Astrocyte of the hippocampus (primary cell): ENCODE results near the gene GRXCR2.
"Not testable (repeated sequence)": the region's sequence is repeated elsewhere in the genome, so short reads cannot be mapped to it uniquely, and the experiment has no call there.

Experiments used
- DNase-seq: peaks from one replicate; pipeline ENCODE4 v3.0.0; 2011; ENCODE audit warnings: low read depth, low spot score

Gene GRXCR2

GRCh38 chr5:145887217-145887616, 14.4 kb upstream of the GRXCR2 start:
- no peak for DNase-seq

GRCh38 chr5:145874765-145875164, 2.0 kb upstream of the GRXCR2 start:
- no peak for DNase-seq

GRCh38 chr5:145872486-145872885, 328 bp downstream of the GRXCR2 start:
- DNase-seq, result no peak

GRCh38 chr5:145869753-145870152, 3.1 kb downstream of the GRXCR2 start:
- no peak for DNase-seq

- no peak for DNase-seq
These were observed 5.0 kb downstream of the GRXCR2 start for GRCh38 chr5:145867806-145868205.

GRCh38 chr5:145864432-145864831, 8.4 kb downstream of the GRXCR2 start:
- DNase-seq, result not testable (repeated sequence)

- DNase-seq, result no peak
These were observed 9.8 kb downstream of the GRXCR2 start for GRCh38 chr5:145863003-145863402.

- DNase-seq, result no peak
These were observed 12.9 kb downstream of the GRXCR2 start for GRCh38 chr5:145859897-145860296.

GRCh38 chr5:145859453-145859852, 13.4 kb downstream of the GRXCR2 start:
- no peak for DNase-seq

- DNase-seq, result no peak
These were observed 13.9 kb downstream of the GRXCR2 start for GRCh38 chr5:145858959-145859358.

- peak; percentile 72 for DNase-seq
These were observed 16.5 kb downstream of the GRXCR2 start for GRCh38 chr5:145856285-145856818.

- no peak for DNase-seq
These were observed 17.0 kb downstream of the GRXCR2 start for GRCh38 chr5:145855763-145856267.

- DNase-seq, result peak; percentile 71
These were observed 18.1 kb downstream of the GRXCR2 start for GRCh38 chr5:145854651-145855258.

- no peak for DNase-seq
These were observed 18.9 kb downstream of the GRXCR2 start for GRCh38 chr5:145853781-145854376.

- no peak for DNase-seq
These were observed 19.8 kb downstream of the GRXCR2 start for GRCh38 chr5:145852990-145853389.

GRCh38 chr5:145848854-145849253, 24.0 kb downstream of the GRXCR2 start:
- peak; percentile 24 for DNase-seq

- DNase-seq, result peak; percentile 59
These were observed 25.0 kb downstream of the GRXCR2 start for GRCh38 chr5:145847499-145848497.

GRCh38 chr5:145846081-145846480, 26.7 kb downstream of the GRXCR2 start:
- no peak for DNase-seq

- DNase-seq, result no peak
These were observed 31.5 kb downstream of the GRXCR2 start for GRCh38 chr5:145841299-145841698.

GRCh38 chr5:145840458-145841132, 32.2 kb downstream of the GRXCR2 start:
- DNase-seq, result no peak

- DNase-seq, result no peak
These were observed 34.5 kb downstream of the GRXCR2 start for GRCh38 chr5:145838276-145838675.
